SW480 (cell line): ENCODE data around the gene KCNK5.

Experiments used
- DNase-seq: peaks from one replicate; pipeline ENCODE4 v3.0.0-alpha.2; 2016; ENCODE audit warnings: low spot score

KCNK5 gene

GRCh38 chr6:39215640-39216158 is 13.6 kb downstream of the KCNK5 start:
- DNase-seq: no peak

DNA sequence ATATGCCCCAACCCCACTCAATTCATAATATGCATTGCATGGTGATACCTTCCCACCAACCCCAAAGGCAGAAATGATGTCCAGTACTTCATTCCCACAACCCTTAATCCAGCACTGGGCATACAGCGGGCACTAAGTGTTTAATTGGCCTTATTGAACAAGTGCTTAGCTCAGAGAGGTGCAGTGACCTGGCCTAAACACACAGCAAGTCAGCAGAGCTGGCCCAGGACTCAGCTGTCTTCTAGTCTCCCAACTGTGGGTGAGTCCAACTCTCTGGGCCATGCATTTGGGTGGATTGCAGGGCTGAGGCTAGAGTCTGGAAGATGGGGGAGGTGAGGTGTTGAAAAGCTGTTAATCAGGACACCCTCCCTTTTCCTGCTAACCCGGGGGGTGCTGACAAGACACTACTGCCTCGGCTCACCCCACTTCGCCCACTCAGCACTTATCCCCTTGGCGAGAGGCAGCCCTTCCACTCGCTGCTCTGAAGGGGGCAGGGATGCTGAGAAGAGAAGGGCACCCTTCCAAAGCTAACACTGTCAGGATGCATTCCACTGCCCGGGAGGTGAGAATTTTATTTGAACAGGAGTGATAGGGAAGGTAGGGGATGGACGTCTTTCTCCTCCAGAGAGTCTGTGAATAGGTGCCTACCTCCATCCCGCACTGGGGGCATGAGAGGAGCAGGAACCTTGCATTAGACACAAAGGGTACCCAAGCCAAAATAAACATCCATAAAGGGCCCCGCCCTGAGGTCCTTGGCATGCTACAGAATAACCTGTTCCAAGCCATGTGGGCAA is 14.2 kb downstream of the KCNK5 start:
- DNase-seq: no peak

- no peak for DNase-seq
Measured at GRCh38 chr6:39214120-39214813, 15.0 kb downstream of the KCNK5 start.

- DNase-seq: no peak
Measured at GRCh38 chr6:39213195-39213920, 15.9 kb downstream of the KCNK5 start.

GRCh38 chr6:39211183-39211582 is 18.1 kb downstream of the KCNK5 start:
- DNase-seq: no peak

- DNase-seq: no peak
Measured at GRCh38 chr6:39210450-39210849, 18.8 kb downstream of the KCNK5 start.

- no peak for DNase-seq
Measured at GRCh38 chr6:39209911-39210310, 19.4 kb downstream of the KCNK5 start.

DNA sequence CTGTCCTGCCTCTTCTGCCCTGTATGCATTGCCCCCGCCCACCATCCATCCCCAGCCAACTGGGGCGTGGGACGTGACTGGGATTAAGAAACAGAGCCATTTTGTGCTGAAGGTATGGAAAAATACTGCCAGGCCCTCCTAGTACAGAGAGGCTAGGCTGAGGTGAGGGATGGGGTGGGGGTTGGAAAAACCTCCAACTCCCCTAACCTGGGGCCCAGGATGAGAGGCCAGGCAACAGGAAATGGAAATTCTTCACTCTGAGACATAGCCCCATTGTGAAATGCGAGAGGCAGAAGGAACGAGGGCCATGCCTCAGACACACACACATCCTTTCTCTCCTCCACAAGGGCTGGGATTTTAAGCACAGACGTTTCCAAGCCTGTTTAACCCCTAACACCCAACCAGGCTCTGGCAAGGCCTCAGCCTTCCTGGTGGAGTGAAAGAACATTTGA is 19.9 kb downstream of the KCNK5 start:
- peak; percentile 2 for DNase-seq

GRCh38 chr6:39208223-39208739 is 21.0 kb downstream of the KCNK5 start:
- no peak for DNase-seq

DNA sequence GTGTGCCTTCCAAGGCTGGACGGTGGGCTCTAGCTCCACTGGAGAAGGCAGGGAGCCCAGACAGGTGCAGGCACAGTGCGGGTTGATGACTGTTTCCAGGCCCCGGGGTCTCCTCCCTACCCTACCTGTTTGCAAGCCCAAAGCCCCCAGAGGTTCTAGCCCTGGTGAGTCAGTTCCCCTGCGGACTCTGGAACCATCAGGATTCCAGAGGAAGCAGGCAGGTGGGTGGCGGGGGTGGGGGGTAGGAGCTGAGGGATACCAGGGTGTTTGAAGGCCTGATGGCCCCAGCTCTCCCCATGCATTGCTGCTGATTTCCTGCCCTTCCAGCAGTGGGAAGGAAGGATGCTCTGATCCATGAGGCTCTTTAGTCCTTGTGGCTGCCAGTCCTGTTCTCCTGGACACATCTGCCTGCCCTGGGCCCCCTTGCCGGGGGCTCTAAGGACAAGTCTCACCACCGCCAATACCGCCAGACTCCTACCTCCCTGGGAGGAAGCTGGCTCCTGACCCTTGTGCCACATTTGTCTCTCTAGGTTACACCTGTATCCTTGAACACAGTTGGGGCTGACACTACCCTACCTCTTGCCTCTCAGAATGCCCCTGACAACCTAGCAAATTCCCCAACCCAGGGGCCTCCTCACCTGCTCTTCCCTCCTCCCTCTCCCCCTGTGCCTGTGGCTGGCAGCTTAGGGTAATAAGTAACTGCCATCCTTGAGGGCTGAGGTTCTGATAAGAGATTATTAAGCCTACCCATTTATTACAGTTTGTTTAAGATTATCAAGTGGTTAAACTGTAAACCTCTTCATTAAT is 21.7 kb downstream of the KCNK5 start:
- DNase-seq: no peak

DNA sequence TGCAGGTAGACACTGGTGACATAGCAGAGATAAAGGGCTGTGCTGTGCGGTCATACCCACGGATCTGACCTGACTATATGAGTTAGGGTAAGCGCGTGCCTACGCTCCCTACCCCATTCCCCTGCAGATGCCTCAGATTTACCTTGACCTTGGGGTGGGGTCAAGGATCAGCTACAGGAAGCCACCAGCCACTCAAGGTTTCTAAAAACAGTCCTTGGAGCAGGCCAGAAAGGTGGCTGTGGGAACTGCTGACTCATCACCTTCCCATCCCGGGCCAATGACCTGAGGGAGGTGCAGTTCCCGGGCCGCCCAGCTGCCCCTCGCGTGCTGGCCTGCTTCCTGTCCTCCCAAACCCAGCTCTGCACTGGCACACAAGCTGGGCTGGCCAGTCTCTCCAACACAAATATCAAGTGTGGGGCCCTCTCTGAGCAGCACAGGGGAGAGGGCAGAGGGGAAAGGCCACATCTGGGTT is 23.0 kb downstream of the KCNK5 start:
- DNase-seq: no peak

GRCh38 chr6:39204646-39205244 is 24.5 kb downstream of the KCNK5 start:
- DNase-seq: no peak

DNA sequence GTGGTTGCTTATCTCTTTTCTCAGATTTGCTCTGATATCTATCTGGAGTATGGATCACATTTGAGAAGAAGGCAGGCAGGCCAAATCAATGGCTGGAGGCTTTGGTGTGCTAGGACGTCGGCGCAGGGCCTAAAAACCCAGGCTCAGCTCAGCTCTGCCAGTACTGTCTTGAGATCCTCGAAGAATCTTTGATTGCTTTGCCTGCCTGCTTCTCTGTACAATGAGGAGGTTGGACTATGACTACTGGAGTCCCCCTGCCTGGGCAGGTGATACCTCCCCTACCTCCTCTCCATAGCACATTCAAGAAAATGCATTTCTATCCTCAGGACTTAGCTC is 25.1 kb downstream of the KCNK5 start:
- DNase-seq: no peak

DNA sequence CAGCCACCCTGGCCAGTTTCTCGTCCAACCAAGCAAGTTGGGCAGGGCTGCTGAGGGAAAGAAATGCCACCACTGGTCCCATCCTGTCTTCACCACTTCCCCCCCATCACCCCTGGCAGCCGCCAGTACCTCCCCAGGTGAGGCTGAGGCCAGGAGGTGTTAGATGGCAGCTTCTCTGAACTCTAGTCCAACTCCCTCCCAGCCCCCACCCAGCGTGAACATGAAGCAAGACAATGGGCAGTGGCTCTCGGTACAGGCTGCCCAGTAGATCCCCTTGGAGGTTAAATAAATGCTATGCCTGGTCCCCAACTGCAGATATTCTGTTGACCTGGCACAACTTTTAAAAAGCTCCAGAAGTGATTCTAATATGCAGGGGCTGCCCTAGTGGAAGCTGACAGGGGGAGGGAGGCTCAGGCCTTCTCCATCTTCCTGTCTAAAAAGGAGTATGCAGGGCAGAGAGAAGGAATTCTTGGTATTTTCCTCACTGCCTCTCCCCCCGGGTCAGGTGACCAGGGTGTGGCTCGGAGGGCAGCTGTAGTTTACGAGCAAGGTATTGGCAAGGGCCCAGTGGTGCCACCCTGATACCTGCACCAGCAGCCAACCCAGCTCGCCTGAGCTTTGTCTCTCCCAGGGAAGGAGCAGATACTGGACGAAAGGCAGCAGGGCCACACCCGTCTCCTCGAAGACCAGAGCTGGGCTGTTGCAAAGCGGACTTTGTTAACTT is 25.7 kb downstream of the KCNK5 start:
- peak; percentile 76 for DNase-seq

GRCh38 chr6:39202166-39202565 is 27.1 kb downstream of the KCNK5 start:
- DNase-seq: no peak

DNA sequence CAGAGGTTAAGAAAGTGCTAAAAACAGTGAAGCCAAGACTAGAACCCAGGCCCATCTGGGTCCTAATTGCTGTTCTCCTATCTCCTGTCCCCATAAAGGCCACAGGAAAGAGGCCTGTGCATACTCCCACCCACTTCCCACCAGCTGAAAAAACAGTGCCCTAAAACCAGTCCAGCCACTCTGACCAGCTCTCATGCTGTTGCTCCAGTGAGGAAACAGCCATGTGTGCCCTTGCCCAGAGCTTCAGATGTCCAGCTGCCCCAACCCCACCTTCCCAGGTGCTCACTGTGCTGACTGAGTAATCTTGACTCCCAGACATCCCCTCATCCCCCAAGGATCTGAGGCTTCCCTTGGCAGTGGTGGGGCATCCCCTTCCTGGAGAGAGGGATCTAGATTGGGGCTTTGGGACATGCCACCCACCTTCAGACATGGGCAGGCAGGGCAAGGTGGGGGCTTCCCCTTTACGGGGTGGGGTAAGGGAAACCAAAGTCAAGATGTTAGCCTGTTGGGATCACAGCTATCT is 28.7 kb downstream of the KCNK5 start:
- no peak for DNase-seq

DNA sequence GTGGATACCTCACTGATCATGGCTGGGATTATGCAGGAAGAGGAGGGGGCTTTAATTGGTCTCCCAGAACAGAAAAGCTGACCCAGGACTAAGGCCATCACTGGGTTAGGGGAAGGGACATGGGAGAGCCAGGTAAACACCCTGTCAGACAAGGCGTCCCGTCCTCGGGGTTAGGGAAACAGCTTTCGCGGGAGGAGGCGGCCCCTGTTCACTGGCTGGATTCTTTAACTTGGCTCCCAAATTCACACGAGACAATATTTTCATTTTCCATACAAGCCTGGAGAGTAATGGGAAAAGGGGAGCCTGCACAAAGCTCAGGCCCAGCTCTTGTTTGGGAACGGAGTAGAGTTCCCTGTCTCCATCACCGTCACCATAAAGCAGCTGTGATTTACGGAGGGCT is 29.3 kb downstream of the KCNK5 start:
- no peak for DNase-seq

DNA sequence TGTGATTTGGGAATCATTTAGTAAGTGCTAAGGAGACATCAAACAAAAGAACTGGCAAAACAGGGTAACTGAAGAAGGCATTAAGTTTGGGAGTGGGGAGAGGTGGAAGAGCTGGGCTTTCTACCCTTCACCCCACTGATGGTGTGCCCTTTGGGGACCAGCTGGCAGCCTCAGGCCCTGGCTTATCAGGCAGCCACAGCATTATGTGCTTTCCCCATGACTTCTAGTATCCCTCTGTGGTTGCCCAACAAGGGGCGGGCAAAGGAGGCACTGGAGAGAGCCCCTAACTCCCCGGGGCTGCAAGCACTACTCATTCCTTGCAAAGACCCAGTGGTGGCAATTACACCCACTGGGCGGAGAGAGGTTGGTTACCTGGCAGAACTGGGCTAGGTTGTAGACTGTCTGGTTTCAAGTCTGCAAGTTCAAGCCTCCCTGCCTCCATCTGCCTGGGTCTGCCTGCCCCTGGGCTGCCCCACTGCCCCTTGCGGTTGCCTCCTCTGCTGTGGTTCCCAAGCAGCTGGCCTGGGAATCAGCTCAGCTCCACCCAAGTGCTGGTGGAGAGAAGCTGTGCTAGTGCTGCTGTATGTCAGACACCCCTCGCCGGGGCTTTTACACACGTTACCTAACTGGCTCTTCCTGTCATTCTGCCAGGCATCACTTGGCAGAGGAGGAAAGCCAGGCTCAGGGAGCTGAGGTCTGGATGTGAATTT is 29.9 kb downstream of the KCNK5 start:
- no peak for DNase-seq

DNA sequence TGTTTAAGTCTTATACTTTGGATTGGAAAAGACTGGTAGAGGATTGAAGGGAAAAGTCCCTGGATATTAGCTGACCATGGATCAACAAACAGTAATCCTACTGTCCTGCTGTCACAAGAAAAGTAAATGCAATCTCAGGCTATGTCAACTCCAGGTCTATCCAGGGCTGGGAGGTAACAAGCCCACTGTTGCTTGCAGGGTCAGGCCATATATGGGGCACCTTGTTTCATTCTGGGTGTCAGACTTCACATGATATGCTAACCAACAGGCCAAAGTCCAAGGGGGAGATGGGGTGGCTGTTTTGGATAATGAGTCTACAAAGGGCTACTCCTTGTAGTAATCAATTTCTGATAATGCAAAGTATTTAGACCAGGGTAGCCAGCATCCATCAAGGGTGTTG is 30.7 kb downstream of the KCNK5 start:
- no peak for DNase-seq
